ENCODE measurements around the gene GATA6. TPM values are rescaled to one million over a fixed set of nuclear protein-coding genes. Genes with fewer than 3 reads are reported as not detected.

Gene GATA6
- total and polyA plus RNA-seq, 2 of the 13 experiments (the other 11 are each of a cell fraction or from before 2014, with no cell fraction given): 0.84 to 3.2 TPM

GRCh38 chr18:22175346-22175745 lies 6.0 kb downstream of the GATA6 start (continued):
- TF ChIP-seq HDAC6 (IDR thresholded peaks at IDR 0.05; ENCODE audit: low read depth, low read length) (no peak), ZNF629 (CRISPR knock-in tag; conservative IDR thresholded peaks at IDR 0.05) (no peak), FOXA1 (IDR thresholded peaks at IDR 0.05) (peak; percentile 78), FOXA1 (CRISPR knock-in tag; IDR thresholded peaks at IDR 0.05) (peak; percentile 96), ARID4A (CRISPR knock-in tag; IDR thresholded peaks at IDR 0.05; ENCODE audit: borderline replicate concordance) (no peak), IKZF5 (CRISPR knock-in tag; IDR thresholded peaks at IDR 0.05) (no peak), ZFP1 (CRISPR knock-in tag; IDR thresholded peaks at IDR 0.05) (no peak), ZNF354B (CRISPR knock-in tag; IDR thresholded peaks at IDR 0.05) (no peak), NFIC (IDR thresholded peaks at IDR 0.05; ENCODE audit: low read length) (peak; percentile 85), MIER3 (CRISPR knock-in tag; IDR thresholded peaks at IDR 0.05; ENCODE audit: borderline replicate concordance) (no peak), ZNF576 (CRISPR knock-in tag; IDR thresholded peaks at IDR 0.05) (no peak), CEBPG (CRISPR knock-in tag; IDR thresholded peaks at IDR 0.05) (peak; percentile 64), ZNF431 (CRISPR knock-in tag; IDR thresholded peaks at IDR 0.05; ENCODE audit: borderline replicate concordance, low read depth) (no peak), RFX5 (IDR thresholded peaks at IDR 0.05; ENCODE audit: low read depth, low read length) (no peak), NCOA5 (CRISPR knock-in tag; IDR thresholded peaks at IDR 0.05) (no peak), FOXA3 (CRISPR knock-in tag; IDR thresholded peaks at IDR 0.05) (peak; percentile 96), ZNF3 (CRISPR knock-in tag; IDR thresholded peaks at IDR 0.05) (no peak), ZBTB1 (CRISPR knock-in tag; IDR thresholded peaks at IDR 0.05; ENCODE audit: borderline replicate concordance) (no peak), ZBTB3 (CRISPR knock-in tag; IDR thresholded peaks at IDR 0.05; ENCODE audit: borderline replicate concordance, low read depth) (no peak), ZEB1 (IDR thresholded peaks at IDR 0.05; ENCODE audit: insufficient replicate concordance, low read depth) (no peak), BRF2 (CRISPR knock-in tag; IDR thresholded peaks at IDR 0.05) (no peak), ATRX (CRISPR knock-in tag; IDR thresholded peaks at IDR 0.05; ENCODE audit: borderline replicate concordance) (no peak), ZC3H13 (CRISPR knock-in tag; IDR thresholded peaks at IDR 0.05) (no peak), SMAD1 (CRISPR knock-in tag; IDR thresholded peaks at IDR 0.05; ENCODE audit: borderline replicate concordance, low read depth) (no peak), EEA1 (CRISPR knock-in tag; IDR thresholded peaks at IDR 0.05; ENCODE audit: borderline replicate concordance) (no peak), RXRB (CRISPR knock-in tag; IDR thresholded peaks at IDR 0.05; ENCODE audit: borderline replicate concordance) (peak; percentile 76), NR2C2 (CRISPR knock-in tag; IDR thresholded peaks at IDR 0.05; ENCODE audit: borderline replicate concordance) (no peak)
